Hepatocyte (in vitro differentiated cells): ENCODE data around the gene KCNJ1. TPM values are rescaled to one million over a fixed set of nuclear protein-coding genes. Genes with fewer than 3 reads are reported as not detected.

Source experiments
- DNase-seq: peaks from one replicate; pipeline ENCODE4 v3.0.0-alpha.2; 2016; ENCODE audit warnings: low spot score
- H2AFZ ChIP-seq: fragments of 200-600 bp; sonication (generic); 2 replicates; pipeline ENCODE4 v1.6.0; 2016; ENCODE audit warnings: antibody characterized with exemption, mild to moderate bottlenecking
- H3K27ac ChIP-seq: fragments of 200-600 bp; sonication (generic); 2 replicates; pipeline ENCODE4 v1.5.1; 2016; ENCODE audit warnings: mild to moderate bottlenecking
- H3K27me3 ChIP-seq: fragments of 200-600 bp; sonication (generic); 2 replicates; pipeline ENCODE4 v1.6.1; 2016
- H3K36me3 ChIP-seq: fragments of 200-600 bp; sonication (generic); replicated peaks from 2 replicates; pipeline ENCODE4 v1.5.1; 2016; ENCODE audit warnings: low read depth; ENCODE audit not compliant: insufficient read depth
- H3K4me1 ChIP-seq: fragments of 200-600 bp; sonication (generic); 2 replicates; pipeline ENCODE4 v1.5.1; 2016; ENCODE audit warnings: mild to moderate bottlenecking, moderate library complexity; ENCODE audit not compliant: insufficient read depth
- H3K4me2 ChIP-seq: fragments of 200-600 bp; sonication (generic); 2 replicates; pipeline ENCODE4 v1.6.0; 2016
- H3K4me3 ChIP-seq: fragments of 200-600 bp; sonication (generic); 2 replicates; pipeline ENCODE4 v1.5.1; 2016; ENCODE audit warnings: mild to moderate bottlenecking
- H3K79me2 ChIP-seq: fragments of 200-600 bp; sonication (generic); 2 replicates; pipeline ENCODE4 v1.6.0; 2017; ENCODE audit warnings: mild to moderate bottlenecking
- H3K9me2 ChIP-seq: fragments of 200-600 bp; sonication (generic); replicated peaks from 2 replicates; pipeline ENCODE4 v1.6.0; 2017; ENCODE audit warnings: mild to moderate bottlenecking; ENCODE audit not compliant: insufficient read depth
- H3K9me3 ChIP-seq: fragments of 200-600 bp; sonication (generic); 2 replicates; pipeline ENCODE4 v1.5.1; 2016; ENCODE audit warnings: low read depth, mild to moderate bottlenecking
- H4K20me1 ChIP-seq: fragments of 200-600 bp; sonication (generic); 2 replicates; pipeline ENCODE4 v1.6.0; 2016; ENCODE audit warnings: mild to moderate bottlenecking; ENCODE audit not compliant: insufficient read depth, poor library complexity, severe bottlenecking
- CTCF ChIP-seq: fragments of 200-600 bp; sonication (generic); IDR thresholded peaks from 2 replicates; pipeline ENCODE4 v1.5.1; 2016; ENCODE audit warnings: antibody characterized with exemption, mild to moderate bottlenecking; ENCODE audit not compliant: poor library complexity
- EZH2 ChIP-seq: fragments of 200-600 bp; sonication (generic); IDR thresholded peaks from 2 replicates; pipeline ENCODE4 v1.6.1; 2016; ENCODE audit warnings: antibody characterized with exemption, mild to moderate bottlenecking, borderline replicate concordance
- EZH2phosphoT487 ChIP-seq: fragments of 200-600 bp; sonication (generic); IDR thresholded peaks from one replicate; pipeline ENCODE4 v1.6.1; 2018; ENCODE audit warnings: antibody characterized with exemption, mild to moderate bottlenecking, low read depth, moderate library complexity; ENCODE audit not compliant: unreplicated experiment, severe bottlenecking
- WGBS: methylation state at CpG from one replicate; pipeline ENCODE4 v1.1.6; 2016; ENCODE audit warnings: low lambda C conversion rate; ENCODE audit errors: missing lambda C conversion rate; 5-methylcytosine and 5-hydroxymethylcytosine counted together
- polyA plus RNA-seq: library from polyadenylated mRNA; unstranded; fragments of >200 nt; fragmentation: Nextera tagmentation; extraction: Ambion mirVana; gene quantifications from 2 replicates; pipeline ENCODE4 v1.2.1, GENCODE V29; 2016
- total RNA-seq: library from RNA; depleted of rRNA; stranded (reverse); fragments of >200 nt; gene quantifications from 2 replicates; pipeline ENCODE4 v1.2.3, GENCODE V29; 2014

The KCNJ1 gene
- total and polyA plus RNA-seq, 2 experiments from 2014 or later: not detected

GRCh38 chr11:128884703-128885338, 17.7 kb upstream of the KCNJ1 start:
- H2AFZ ChIP-seq: no peak overlapping the region
- no peaks in the 10 kb centered on the region for H3K36me3 ChIP-seq
- no peak overlapping the region for H3K27ac ChIP-seq
- H3K4me3 ChIP-seq: no peak overlapping the region
- H3K79me2 ChIP-seq: no peaks in the 10 kb centered on the region
- DNase-seq: peak; percentile 84
- H3K9me3 ChIP-seq: no peaks in the 10 kb centered on the region
- no peaks in the 10 kb centered on the region for H3K4me1 ChIP-seq
- H3K9me2 ChIP-seq: no peaks in the 10 kb centered on the region
- peaks cover 38% of the 10 kb centered on the region for H3K27me3 ChIP-seq
- peak; percentile 90 for TF ChIP-seq CTCF
- no peak for TF ChIP-seq EZH2phosphoT487
- 27% methylated on average over 12 of the region's 12 CpGs for WGBS
- no peak overlapping the region for H3K4me2 ChIP-seq
- no peaks in the 10 kb centered on the region for H4K20me1 ChIP-seq

GRCh38 chr11:128884054-128884453, 17.0 kb upstream of the KCNJ1 start:
- H3K9me2 ChIP-seq: no peaks in the 10 kb centered on the region
- peaks cover 30% of the 10 kb centered on the region for H3K27me3 ChIP-seq
- no peak overlapping the region for H2AFZ ChIP-seq
- H3K4me2 ChIP-seq: no peak overlapping the region
- no peaks in the 10 kb centered on the region for H3K9me3 ChIP-seq
- 68% methylated on average over 4 of the region's 4 CpGs for WGBS
- no peak for TF ChIP-seq EZH2phosphoT487
- H3K79me2 ChIP-seq: no peaks in the 10 kb centered on the region
- H3K4me1 ChIP-seq: no peaks in the 10 kb centered on the region
- H3K36me3 ChIP-seq: no peaks in the 10 kb centered on the region
- H4K20me1 ChIP-seq: no peaks in the 10 kb centered on the region
- no peak overlapping the region for H3K4me3 ChIP-seq
- DNase-seq: no peak
- H3K27ac ChIP-seq: no peak overlapping the region

GRCh38 chr11:128882451-128882850, 15.4 kb upstream of the KCNJ1 start:
- 75% methylated on average over 5 of the region's 5 CpGs for WGBS
- H3K4me2 ChIP-seq: no peak overlapping the region
- no peaks in the 10 kb centered on the region for H3K36me3 ChIP-seq
- no peaks in the 10 kb centered on the region for H4K20me1 ChIP-seq
- no peaks in the 10 kb centered on the region for H3K9me3 ChIP-seq
- H3K27ac ChIP-seq: no peak overlapping the region
- H3K79me2 ChIP-seq: no peaks in the 10 kb centered on the region
- no peak overlapping the region for H2AFZ ChIP-seq
- TF ChIP-seq EZH2phosphoT487: no peak
- no peak for TF ChIP-seq EZH2
- no peak for TF ChIP-seq CTCF
- H3K4me1 ChIP-seq: no peaks in the 10 kb centered on the region
- H3K27me3 ChIP-seq: peaks cover 16% of the 10 kb centered on the region
- H3K4me3 ChIP-seq: no peak overlapping the region
- no peaks in the 10 kb centered on the region for H3K9me2 ChIP-seq
- no peak for DNase-seq

- no peaks in the 10 kb centered on the region for H4K20me1 ChIP-seq
- H3K79me2 ChIP-seq: no peaks in the 10 kb centered on the region
- H3K27me3 ChIP-seq: peaks cover 9% of the 10 kb centered on the region
- no peak overlapping the region for H3K27ac ChIP-seq
- H3K4me2 ChIP-seq: no peak overlapping the region
- DNase-seq: no peak
- H3K4me1 ChIP-seq: no peaks in the 10 kb centered on the region
- WGBS: 88% methylated on average over 8 of the region's 8 CpGs
- H3K9me2 ChIP-seq: no peaks in the 10 kb centered on the region
- H3K4me3 ChIP-seq: no peak overlapping the region
- no peak overlapping the region for H2AFZ ChIP-seq
- TF ChIP-seq EZH2 (no peak), EZH2phosphoT487 (no peak), CTCF (no peak)
- no peaks in the 10 kb centered on the region for H3K36me3 ChIP-seq
- no peaks in the 10 kb centered on the region for H3K9me3 ChIP-seq
Measured at GRCh38 chr11:128881221-128881620, 14.1 kb upstream of the KCNJ1 start.
